ENCODE results near the gene SNAP25. TPM values are rescaled to one million over a fixed set of nuclear protein-coding genes. Genes with fewer than 3 reads are reported as not detected.

SNAP25 gene
- total RNA-seq, 2 donors from 2014 or later, result 1.3 to 4.7 TPM

- Histone ChIP-seq H3K9me3 (no peaks in the 10 kb centered on the region), H3K4me3 (no peak overlapping the region), H3K27ac (no peak overlapping the region), H3K4me1 (ENCODE audit: control insufficient read depth in 1 of 2, low read depth in 2 of 2) (no peaks in the 10 kb centered on the region), H3K27me3 (replicated peaks; ENCODE audit: insufficient read depth) (no peaks in the 10 kb centered on the region), H3K36me3 (no peaks in the 10 kb centered on the region)
- ATAC-seq (ENCODE audit: insufficient number of reproducible peaks, low FRiP score, low read depth), result no peak
- no peak for TF ChIP-seq CTCF (IDR thresholded peaks at IDR 0.05)
- DNase-seq (ENCODE audit: low spot score), result no peak
These were observed 6.9 kb downstream of the SNAP25 start for GRCh38 chr20:10225439-10226060.

- TF ChIP-seq CTCF (IDR thresholded peaks at IDR 0.05), result no peak
- no peaks in the 10 kb centered on the region for H3K9me3 ChIP-seq
- ATAC-seq (ENCODE audit: insufficient number of reproducible peaks, low FRiP score, low read depth), result no peak
- no peaks in the 10 kb centered on the region for H3K27me3 ChIP-seq (replicated peaks; ENCODE audit: insufficient read depth)
- no peak overlapping the region for H3K27ac ChIP-seq
- no peaks in the 10 kb centered on the region for H3K36me3 ChIP-seq
- H3K4me1 ChIP-seq (ENCODE audit: control insufficient read depth in 1 of 2, low read depth in 2 of 2), result no peaks in the 10 kb centered on the region
- DNase-seq (ENCODE audit: low spot score), result no peak
- no peak overlapping the region for H3K4me3 ChIP-seq
These were observed 9.7 kb downstream of the SNAP25 start for GRCh38 chr20:10228330-10228729.

- Histone ChIP-seq H3K9me3 (no peaks in the 10 kb centered on the region), H3K4me3 (no peak overlapping the region), H3K36me3 (no peaks in the 10 kb centered on the region), H3K27me3 (replicated peaks; ENCODE audit: insufficient read depth) (no peaks in the 10 kb centered on the region), H3K4me1 (ENCODE audit: control insufficient read depth in 1 of 2, low read depth in 2 of 2) (no peaks in the 10 kb centered on the region), H3K27ac (no peak overlapping the region)
- no peak for DNase-seq (ENCODE audit: low spot score)
- TF ChIP-seq CTCF (IDR thresholded peaks at IDR 0.05), result no peak
- ATAC-seq (ENCODE audit: insufficient number of reproducible peaks, low FRiP score, low read depth), result no peak
These were observed 12.7 kb downstream of the SNAP25 start for GRCh38 chr20:10231290-10231689.

- ATAC-seq (ENCODE audit: insufficient number of reproducible peaks, low FRiP score, low read depth) (no peak), DNase-seq (ENCODE audit: low spot score) (no peak)
- no peaks in the 10 kb centered on the region for H3K36me3 ChIP-seq
- no peaks in the 10 kb centered on the region for H3K27me3 ChIP-seq (replicated peaks; ENCODE audit: insufficient read depth)
- no peaks in the 10 kb centered on the region for H3K9me3 ChIP-seq
- H3K4me3 ChIP-seq, result no peak overlapping the region
- H3K4me1 ChIP-seq (ENCODE audit: control insufficient read depth in 1 of 2, low read depth in 2 of 2), result no peaks in the 10 kb centered on the region
- TF ChIP-seq CTCF (IDR thresholded peaks at IDR 0.05), result no peak
- no peak overlapping the region for H3K27ac ChIP-seq
These were observed 18.2 kb downstream of the SNAP25 start for GRCh38 chr20:10236540-10237533.

GRCh38 chr20:10239954-10240353 is 21.3 kb downstream of the SNAP25 start:
- Histone ChIP-seq H3K4me1 (ENCODE audit: control insufficient read depth in 1 of 2, low read depth in 2 of 2) (no peaks in the 10 kb centered on the region), H3K9me3 (no peaks in the 10 kb centered on the region), H3K4me3 (no peak overlapping the region), H3K27me3 (replicated peaks; ENCODE audit: insufficient read depth) (no peaks in the 10 kb centered on the region), H3K36me3 (no peaks in the 10 kb centered on the region), H3K27ac (no peak overlapping the region)
- DNase-seq (ENCODE audit: low spot score) (no peak), ATAC-seq (ENCODE audit: insufficient number of reproducible peaks, low FRiP score, low read depth) (no peak)
- no peak for TF ChIP-seq CTCF (IDR thresholded peaks at IDR 0.05)

Data from thoracic aorta (tissue), 2 donors.